GM04503 (cell line): ENCODE data around the gene SDK1.
"Not testable (repeated sequence)": the region's sequence is repeated elsewhere in the genome, so short reads cannot be mapped to it uniquely, and the experiment has no call there.

ENCODE experiments used
- DNase-seq: peaks from one replicate; pipeline ENCODE4 v3.0.0-alpha.2; 2012; ENCODE audit warnings: low read depth

The SDK1 gene

DNA sequence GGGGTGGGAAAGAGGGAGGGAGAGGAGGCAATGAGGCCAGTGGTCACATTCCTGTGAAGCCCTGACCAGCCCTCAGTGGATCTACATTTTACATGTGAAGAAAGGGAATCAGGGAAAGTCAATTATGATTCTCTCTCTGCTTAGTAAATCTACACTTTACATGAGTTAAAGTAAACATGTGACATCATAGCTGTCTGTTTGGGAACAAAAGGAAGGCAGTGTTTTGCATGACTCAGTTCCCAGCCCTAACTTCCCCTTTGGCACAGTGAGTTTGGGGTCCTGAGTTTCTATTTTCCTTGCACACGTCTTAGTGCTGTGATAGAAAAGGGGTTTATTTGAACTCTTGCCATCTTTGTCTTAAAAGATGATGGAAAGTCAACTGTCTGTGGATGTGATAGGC lies 615.1 kb downstream of the SDK1 start:
- DNase-seq, result no peak

DNA sequence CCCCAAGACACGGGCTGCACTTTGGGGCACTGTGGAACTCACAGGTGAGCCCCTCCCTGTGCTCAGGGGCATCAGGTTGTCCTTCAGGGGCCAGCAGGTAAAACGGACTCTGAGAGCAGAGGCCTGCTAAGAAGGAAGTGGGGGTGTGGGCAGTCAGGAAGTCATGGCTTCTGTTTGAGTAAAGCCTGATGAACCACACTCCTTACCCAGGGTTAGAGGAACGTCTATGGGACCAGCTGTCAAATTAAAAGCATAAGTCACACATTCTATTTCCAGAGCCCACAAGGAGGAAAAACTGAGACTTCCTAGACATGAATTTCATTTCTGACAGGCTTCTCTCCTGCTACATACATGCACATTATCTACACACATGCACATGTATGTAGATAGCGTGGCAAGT lies 616.4 kb downstream of the SDK1 start:
- no peak for DNase-seq

DNA sequence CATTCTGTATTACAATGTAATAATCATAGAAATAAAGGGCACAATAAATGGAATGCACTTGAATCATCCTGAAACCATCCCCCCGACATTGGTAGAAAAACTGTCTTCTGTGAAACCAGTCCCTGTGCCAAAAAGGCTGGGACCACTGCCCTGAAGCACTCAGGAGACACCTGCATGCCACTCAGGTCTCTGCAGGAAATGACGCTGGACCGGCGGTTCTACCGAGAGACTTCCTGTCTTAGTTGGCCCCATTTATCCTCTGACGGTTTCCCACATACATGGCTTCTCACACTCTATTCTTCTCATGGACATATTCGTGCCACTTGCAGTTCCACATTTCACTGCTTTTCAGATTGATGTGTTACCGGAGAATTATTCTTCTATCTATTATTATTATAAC lies 617.5 kb downstream of the SDK1 start:
- DNase-seq, result no peak

DNA sequence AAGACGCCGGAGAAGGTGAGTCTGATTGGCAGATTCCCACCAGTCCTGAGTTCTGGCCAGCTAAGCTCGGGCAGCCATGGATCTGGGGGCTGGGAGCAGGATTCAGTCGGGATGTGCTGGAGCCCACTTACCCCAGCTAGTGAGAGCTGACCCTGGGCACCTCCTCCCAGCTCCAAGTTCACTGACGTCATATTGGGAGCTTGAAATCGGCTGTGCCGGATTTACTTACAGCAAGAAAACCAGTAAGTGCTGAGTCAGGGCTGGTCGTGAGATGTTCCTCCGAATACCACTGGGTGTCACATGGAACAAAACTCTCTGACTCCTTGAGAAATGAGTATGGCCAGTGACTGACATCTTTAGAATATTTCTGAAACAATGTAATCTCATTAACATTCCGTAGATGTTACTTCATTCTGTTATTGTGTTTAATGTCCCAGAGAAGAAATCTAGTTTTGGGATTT lies 621.2 kb downstream of the SDK1 start:
- DNase-seq, result peak; percentile 7

DNA sequence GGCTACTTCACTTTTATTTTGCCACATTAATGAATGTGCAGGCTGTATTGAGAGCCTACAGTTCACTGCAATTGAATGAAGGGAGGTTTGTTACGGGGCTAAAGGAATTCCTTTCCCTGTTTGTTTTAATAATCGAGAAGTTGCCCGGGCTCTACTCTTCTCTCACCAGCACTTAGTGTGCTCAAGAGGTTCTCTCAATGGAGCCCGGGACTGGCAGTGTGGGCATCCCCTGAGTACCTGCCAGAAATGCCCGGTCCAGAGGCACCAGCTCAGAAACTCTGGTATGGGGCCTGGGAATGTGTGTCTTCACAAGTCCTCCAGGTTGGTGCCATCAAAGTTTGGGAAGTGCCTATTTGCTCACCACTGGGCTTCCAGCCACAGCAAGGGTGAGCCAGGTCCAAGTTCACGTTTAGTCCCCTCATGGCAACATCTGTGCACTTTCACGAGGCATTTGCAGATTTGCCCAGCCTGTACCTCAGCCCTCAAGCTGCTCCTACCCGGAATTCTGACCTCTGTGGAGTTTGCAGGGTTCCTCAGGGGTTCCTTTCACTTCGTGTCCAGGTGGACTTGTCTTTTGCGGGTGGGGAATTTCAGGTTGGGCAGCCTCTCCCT lies 622.4 kb downstream of the SDK1 start:
- DNase-seq, result no peak

DNA sequence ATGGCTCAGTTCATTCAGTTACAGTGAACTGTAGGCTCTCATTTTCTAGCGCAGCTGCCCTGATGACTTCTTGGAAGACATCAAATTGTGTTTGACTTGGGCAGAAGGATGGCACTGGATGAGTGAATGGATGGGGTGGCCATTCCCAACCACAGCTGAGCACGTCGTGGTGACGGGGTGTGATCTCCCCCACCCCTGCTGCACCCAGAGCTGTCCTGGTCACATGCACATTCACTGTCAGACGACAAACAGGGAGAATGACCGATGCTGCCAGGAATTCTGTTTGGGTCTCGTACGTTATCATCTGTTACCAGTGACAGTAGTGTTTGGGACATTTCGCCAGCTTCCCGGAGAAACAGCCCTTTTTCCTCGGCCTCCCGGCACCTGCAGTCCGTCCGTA lies 623.2 kb downstream of the SDK1 start:
- DNase-seq, result no peak

DNA sequence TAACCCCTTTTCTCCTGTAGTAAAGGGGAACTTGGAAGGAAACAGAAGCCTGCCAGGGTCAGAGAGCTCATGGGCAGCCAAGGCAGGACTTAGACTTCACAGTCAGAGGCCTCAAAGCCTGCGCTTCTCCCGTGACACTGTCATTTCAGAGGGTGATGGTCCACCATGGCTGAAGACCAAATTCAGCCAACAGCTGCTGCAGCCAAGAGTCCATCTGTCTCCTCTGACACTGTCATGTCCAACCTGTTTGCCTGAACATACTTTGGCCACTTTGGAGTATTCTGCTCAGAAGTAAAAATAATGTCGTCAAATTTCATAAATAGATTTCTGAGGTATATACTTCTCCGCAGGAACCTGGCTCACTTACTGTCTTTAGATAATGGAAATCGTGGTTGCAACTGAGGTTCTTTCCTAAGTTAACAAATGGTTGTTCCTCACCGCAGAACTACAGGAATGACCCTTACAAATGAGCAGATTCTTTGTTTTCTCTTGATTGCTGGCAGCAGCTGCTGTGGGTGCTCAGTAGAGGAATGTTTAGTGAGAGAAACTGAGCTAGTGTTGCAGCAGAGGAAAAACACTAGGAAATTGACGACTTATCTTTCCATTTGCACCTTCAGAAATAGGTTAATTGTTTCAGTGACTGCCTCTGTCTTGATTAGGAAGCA lies 626.5 kb downstream of the SDK1 start:
- no peak for DNase-seq

DNA sequence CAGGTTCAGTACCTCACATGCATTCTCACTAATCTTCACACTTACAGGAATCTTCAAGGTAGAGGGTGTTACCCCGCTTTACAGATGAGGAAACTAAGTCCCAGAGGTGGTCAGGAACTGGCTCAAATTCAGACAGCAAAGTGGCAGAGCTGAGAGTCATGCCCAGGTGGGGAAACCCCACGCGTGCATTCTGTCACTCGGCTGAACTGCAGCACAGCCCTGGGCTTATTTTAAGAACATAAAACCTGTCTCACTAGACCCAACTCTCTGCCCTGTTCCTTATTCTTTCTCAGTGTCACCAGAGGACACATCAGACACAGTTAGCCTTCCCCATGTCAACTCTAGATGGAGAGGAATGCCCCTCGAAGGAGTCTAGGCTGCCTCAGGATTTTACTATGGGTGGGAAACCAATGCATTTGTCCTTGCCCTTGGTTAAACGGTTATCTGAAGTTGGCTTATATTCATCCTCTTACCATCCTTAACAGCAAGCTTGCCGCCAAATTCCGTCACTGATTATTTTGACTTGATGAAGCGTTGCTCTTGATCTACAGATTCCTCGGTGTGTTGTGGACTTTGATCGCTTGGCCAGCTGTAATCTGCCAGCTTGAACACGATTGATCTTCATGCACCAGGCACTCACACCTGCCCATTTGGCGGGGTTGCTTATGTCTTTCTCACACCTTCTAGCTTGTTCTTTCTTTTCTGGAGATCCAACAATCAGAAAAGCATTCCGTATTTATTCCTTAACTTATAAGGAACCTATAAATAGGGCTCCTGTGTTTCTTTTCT lies 627.9 kb downstream of the SDK1 start:
- no peak for DNase-seq

DNA sequence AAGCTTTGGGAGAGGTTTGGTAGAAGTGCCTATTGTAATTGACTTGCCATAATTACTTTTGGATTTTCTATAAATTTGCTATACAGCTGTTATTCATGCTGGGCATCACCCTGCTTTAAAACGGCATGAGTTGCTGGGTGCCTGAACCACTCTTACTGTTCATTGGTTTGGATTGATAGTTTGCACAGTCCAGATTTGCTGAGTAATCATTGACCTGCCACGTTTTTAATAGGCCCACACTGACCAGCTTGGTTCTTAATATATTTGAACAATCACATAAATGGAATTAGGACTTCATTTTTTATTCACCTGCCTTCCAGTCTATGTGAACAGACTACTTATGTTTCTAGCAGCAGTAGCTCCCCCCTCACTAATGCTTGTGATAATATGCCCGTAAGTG lies 630.8 kb downstream of the SDK1 start:
- no peak for DNase-seq

DNA sequence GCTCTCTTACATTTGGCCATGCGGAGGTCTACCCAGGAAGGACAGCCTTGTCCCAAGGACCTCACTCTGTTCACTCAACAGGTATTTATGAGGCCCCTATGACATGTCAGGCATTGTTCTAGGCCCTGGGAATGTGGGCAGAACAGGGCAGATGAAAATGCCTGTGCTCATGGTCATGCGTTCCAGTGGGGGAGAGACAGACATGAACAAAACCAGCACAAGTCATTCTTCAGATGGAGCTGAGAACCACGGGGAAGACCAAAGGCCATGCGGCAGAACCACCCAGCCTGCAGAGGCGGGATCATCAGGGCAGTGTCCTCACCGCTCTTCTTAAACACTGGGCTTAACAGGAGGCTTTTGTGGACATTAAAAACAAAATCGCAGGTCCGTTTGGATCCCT lies 636.1 kb downstream of the SDK1 start:
- no peak for DNase-seq

DNA sequence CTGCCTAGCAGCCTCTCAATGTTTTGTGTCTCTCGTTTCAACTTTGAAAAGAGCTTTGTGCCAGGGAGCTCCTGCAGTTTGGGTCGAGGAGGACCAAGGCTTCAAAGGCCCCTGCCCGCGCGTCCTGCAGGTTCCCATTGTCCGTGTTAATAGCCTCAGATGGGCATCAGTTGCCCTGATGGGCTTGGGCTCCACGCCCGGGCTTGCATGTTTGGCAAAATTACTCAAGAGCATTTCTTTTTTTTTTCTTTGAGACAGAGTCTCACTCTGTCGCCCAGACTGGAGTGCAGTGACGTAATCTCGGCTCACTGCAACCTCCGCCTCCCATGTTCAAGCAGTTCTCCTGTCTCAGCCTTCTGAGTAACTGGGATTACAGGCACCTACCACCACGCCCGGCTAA lies 636.6 kb downstream of the SDK1 start:
- DNase-seq, result no peak

DNA sequence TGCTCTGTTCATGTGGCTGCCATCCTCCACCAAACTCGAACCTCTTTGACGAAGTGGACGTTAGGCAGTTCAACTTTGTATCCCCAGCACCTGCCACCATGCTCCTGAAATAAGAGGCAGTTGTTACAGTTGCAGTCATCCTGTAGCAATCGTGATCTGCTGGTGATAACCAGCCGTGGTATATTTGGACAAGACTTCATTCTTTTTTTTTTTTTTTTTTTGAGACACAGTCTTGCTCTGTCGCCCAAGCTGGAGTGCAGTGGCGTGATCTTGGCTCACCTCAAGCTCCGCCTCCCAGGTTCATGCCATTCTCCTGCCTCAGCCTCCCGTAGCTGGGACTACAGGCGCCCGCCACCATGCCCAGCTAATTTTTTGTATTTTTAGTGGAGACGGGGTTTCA lies 640.7 kb downstream of the SDK1 start:
- not testable (repeated sequence) for DNase-seq

DNA sequence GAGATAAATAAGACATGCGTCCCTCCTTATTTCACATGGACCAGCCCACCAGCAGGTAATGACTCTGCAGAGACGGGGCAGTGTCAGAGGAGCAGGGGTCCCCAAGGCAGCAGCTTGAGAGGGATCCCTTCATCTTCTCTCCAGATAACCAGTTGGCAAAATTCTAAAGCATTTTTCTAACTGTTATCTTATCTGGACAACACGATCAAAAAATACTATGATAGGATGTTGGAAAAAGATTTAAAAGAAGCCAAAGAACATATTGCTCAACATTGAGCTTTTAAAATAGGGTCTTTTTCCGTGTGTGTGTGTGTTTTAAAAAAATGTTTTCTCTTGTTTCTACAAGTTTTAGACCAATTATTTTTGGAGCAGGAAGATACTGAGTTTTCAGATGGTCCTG lies 641.2 kb downstream of the SDK1 start:
- DNase-seq, result no peak

DNA sequence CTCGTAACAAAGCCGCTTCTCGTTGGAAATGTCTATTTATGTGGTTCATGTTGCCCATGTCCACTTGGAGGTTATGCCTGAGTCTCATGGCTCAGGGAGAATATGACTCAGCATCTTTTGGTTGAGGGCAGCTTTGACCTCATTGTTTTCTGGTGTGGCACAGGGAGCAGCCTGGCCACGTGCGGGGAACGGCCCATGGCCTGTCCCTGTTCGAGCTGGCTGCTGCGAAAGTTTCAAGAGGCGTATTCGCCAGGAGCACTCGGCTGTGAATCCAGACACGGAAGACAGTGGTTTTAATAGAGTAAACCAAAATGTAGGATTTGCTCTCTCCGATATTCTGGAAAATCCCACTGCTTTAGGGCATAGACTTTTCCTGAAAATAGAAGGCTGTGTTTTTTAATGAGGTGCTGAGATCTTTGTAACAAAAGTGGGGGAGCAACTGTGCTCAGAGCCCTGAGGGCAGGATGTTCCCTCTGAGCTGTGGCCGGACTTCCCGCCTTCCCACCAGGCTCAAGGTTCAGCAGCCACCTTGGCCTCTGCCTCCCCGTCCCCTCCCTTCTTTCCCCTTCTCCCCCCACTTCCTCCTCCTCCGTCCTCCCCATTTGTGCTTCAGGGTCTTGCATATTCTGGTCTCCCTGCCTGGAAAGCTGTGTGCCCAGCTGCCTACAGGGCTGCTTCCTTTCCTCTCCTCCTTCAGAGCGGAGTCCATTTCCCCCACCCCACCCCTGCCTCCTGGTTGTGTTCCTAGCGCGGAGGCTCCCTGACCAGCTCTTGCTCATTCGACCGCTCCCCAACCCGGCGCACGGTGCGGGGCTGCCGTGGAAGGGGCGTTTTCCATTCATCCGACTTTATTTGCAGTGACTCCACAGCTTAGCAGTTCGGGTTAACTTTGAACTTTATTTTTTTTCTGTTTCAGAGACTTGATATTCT lies 642.0 kb downstream of the SDK1 start:
- no peak for DNase-seq

DNA sequence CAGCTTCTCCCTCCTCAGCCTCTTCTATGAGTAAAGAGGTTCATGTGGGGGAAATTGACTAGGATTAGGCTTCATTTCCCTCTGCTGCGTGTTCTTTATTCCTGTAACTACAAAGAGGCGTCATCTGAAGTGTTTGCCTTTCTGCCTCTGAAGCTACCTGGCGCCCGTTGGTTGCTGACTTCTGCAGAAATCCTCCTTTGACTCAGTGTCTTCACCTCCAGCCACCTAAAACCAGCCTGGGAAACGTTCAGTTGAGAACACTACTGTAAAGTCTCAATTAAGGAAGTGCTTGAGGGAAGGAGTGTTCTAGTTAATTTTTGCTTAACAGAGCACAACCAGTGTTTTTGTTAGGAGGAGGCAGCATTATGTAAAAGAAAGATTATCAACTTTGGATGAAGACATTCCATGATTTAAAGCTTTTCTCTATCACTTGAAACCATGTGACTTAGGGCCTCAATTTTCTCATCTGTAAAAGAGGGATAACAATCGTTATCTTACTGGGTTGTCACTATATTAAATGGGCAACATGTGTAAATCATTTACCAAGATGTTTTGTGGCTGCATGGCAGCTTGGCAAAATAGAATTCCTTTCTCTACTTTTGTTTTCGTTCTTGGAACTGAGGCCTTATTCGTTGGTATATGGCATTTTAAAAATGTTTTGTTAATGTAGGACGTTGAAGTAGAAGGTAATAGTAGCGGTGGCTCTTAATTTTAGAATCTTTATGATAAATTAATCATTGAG lies 642.9 kb downstream of the SDK1 start:
- DNase-seq, result no peak

DNA sequence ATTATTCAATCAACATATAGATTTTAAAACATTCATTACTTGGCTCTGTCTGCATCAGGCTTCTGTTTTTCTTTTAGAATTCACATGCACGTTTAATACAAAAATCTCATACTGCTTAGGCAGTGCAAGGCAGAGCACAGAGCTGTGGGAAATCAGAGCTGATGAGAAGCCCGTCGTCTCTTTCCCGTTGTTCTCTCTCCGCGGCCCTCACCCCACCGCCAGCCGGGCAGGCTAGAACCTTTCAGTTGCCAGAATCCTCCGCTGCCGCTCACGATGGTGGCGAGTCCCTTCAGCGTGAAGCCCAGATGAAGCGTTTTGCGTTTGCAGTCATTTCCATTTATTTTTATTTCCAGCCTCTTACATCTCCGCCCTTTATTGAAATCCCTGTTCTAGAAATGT lies 648.2 kb downstream of the SDK1 start:
- no peak for DNase-seq

DNA sequence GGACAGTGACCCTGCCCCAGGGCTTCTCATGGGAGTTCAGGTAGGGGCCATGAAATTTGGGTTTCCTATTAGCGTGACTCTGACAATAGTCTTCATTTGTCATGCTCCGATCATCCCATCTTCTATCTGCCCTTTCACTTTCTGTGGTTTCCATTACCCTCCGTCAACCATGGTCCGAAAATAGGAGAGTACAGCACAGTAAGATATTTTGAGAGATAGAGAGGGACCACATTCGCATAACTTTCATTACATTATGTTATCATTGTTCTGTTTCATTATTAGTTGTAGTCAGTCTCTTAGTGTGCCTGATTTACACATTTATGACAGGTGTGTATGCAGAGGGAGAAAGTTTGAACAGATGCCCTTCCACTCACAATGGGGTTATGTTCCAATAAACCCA lies 649.2 kb downstream of the SDK1 start:
- no peak for DNase-seq

DNA sequence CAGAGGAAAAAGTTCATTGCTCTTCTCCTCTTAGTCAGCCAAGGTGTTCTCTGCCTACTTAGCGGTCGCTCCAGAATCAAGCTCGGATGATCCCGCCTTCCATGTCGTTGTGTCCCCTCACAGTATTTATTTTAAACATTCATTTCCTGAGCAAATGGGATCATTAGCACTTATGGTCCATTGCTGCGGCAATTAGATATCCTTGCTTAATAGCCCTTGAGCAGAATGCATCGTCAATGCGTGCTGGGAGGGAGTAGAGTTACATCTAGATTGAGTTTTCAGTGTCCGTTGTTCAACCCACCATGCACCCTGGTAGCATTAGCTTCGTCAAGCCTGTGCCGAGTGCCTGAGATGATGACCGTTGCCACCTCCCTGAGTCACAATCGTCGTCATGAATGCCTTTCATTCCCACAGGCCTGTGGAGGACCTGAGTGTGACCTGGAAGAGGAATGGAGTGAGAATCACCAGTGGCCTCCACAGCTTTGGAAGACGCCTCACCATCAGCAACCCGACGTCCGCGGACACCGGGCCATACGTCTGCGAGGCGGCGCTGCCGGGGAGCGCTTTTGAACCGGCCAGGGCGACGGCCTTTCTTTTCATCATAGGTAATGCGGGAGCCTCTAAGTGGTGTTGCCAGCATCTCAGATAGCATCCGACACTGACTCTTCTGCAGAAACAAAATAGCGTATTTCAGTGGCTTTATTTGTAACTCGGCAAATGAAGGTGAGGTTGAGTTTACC lies 650.4 kb downstream of the SDK1 start:
- DNase-seq, result no peak

DNA sequence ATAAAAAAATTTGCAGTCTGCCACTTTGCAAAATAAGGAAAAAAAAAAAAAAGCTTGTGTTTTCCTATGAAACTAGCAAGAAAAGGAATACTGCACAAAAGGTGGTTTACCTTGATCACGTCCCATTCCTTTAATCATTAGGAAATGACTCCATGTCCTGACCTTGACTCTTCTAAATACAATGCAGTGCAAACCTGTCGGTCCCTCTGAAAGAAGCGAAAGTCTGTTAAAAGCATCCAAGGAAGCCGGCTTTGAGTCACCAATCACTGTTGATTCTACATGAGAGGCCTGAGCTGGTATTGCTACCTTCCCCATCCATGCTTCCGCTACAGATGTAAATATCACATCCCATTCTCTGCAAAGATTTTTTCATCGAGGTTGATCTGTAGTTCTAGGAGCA lies 652.1 kb downstream of the SDK1 start:
- no peak for DNase-seq

DNA sequence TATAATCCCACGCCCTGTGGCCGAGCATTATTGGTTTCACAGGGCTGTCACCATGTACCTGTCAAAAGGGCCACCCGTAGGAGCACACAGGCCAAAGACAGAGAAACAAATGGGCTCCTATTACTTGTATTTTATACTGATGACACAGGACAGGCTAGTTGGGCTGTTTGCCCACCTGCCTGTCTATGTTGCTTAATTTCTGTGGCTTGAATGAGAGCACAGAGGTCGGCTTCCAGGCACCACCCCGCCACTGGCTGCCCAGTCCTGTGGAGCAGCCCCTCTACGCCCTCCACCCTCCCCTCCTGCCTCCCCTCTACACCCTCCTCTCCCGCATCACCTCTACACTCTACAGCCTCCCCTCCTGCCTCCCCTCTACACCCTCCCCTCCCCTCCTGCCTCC lies 652.9 kb downstream of the SDK1 start:
- DNase-seq, result no peak

DNA sequence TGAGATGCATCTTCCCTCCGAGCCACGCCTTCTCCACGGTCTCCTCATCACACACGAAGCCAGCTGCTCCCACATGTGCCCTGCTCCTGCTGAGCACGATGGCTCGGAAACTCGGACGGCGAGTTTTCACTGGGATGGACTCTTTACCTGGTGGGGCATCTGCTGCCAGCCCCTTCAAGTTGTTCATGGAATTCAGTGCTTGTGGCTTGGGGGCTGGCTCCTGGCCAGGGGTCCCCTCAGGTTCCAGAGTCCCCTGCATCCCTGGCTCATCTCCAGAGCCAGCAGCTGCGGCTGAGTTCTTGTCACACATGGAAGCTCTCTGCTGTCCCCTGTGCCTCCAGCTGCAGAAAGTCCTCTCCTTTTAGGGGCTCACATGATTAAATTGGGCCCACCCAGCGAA lies 654.0 kb downstream of the SDK1 start:
- DNase-seq, result no peak
